K562 (cell line): ENCODE measurements around the gene ATP6V1G2. TPM values are rescaled to one million over a fixed set of nuclear protein-coding genes. Genes with fewer than 3 reads are reported as not detected.
A peak's percentile ranks its signal among the peaks of the same experiment; 100 is the strongest.

Source experiments
- ILF3 ChIP-seq: fragments of 450-650 bp; IDR thresholded peaks from 2 replicates; pipeline ENCODE4 v1.6.1; 2018; ENCODE audit warnings: antibody characterized with exemption, mild to moderate bottlenecking, moderate library complexity, borderline replicate concordance
- MYNN ChIP-seq, 2 experiments: sonication (generic); formaldehyde crosslinking in 1 of 2; IDR thresholded peaks; 2 replicates each; pipeline versions ENCODE4 v1.5.0 to v1.6.1; 2016 to 2020; ENCODE audit warnings: antibody characterized with exemption in 1 of 2, missing genetic modification reagents in 1 of 2
- NCOA4 ChIP-seq: fragments of 450-650 bp; IDR thresholded peaks from 2 replicates; pipeline ENCODE4 v1.6.1; 2018; ENCODE audit warnings: mild to moderate bottlenecking; ENCODE audit not compliant: partially characterized antibody
- POLR2H ChIP-seq: IDR thresholded peaks from 2 replicates; pipeline ENCODE4 v1.6.1; 2016; ENCODE audit warnings: missing genetic modification characterization, low read depth, mild to moderate bottlenecking, control low read depth, missing compliant biosample characterization, moderate library complexity
- SAFB ChIP-seq: fragments of 200-400 bp; formaldehyde crosslinking; IDR thresholded peaks from 2 replicates; pipeline ENCODE4 v1.6.1; 2017; ENCODE audit warnings: low read depth, low read length, borderline replicate concordance
- THRA ChIP-seq: fragments of 450-650 bp; IDR thresholded peaks from 2 replicates; pipeline ENCODE4 v1.6.1; 2017; ENCODE audit warnings: mild to moderate bottlenecking, moderate library complexity
- YY1 ChIP-seq, 3 experiments: IDR thresholded peaks; 2 replicates each; pipeline ENCODE4 v1.6.1; 2011; ENCODE audit warnings: low read length in 2 of 3, mild to moderate bottlenecking in 2 of 3, moderate library complexity in 2 of 3, borderline replicate concordance in 1 of 3, control low read depth in 1 of 3, low read depth in 1 of 3; ENCODE audit not compliant: insufficient read depth in 3 of 3, insufficient replicate concordance in 2 of 3, control insufficient read depth in 1 of 3, insufficient read length in 1 of 3; ENCODE audit errors: extremely low read depth in 1 of 3
- ZBTB11 ChIP-seq, 3 experiments: fragments of 200-800 bp in 1 of 3; fragments of 250-450 bp in 1 of 3; fragments of 450-650 bp in 1 of 3; sonication (Bioruptor Pico) in 1 of 3; sonication (Bioruptor generic) in 1 of 3; formaldehyde crosslinking in 1 of 3; IDR thresholded peaks; 2 replicates each; pipeline versions ENCODE4 v1.6.1 to v1.8.0; 2016 to 2022; ENCODE audit warnings: mild to moderate bottlenecking in 2 of 3, missing genetic modification characterization in 2 of 3, missing compliant biosample characterization in 1 of 3, moderate library complexity in 1 of 3
- ZC3H4 ChIP-seq: sonication (generic); formaldehyde crosslinking; IDR thresholded peaks from 2 replicates; pipeline ENCODE4 v1.9.0; 2021; ENCODE audit warnings: missing genetic modification reagents, borderline replicate concordance
- ZNF165 ChIP-seq: fragments of 250-450 bp; sonication (Bioruptor Pico); IDR thresholded peaks from 2 replicates; pipeline ENCODE4 v1.4.0; 2020; ENCODE audit warnings: borderline replicate concordance
- ZNF408 ChIP-seq: fragments of 250-450 bp; sonication (Bioruptor Pico); IDR thresholded peaks from 2 replicates; pipeline ENCODE4 v1.4.0; 2020; ENCODE audit warnings: low read depth, mild to moderate bottlenecking, moderate library complexity
- ZNF592 ChIP-seq: fragments of 450-650 bp; IDR thresholded peaks from 2 replicates; pipeline ENCODE4 v1.6.1; 2017; ENCODE audit warnings: antibody characterized with exemption, mild to moderate bottlenecking
- ZNF639 ChIP-seq, 2 experiments: fragments of 200-800 bp in 1 of 2; sonication (Bioruptor generic) in 1 of 2; sonication (generic) in 1 of 2; formaldehyde crosslinking in 1 of 2; IDR thresholded peaks in 1 of 2; conservative IDR thresholded peaks in 1 of 2; 2 replicates each; pipeline versions ENCODE4 v1.5.0 to v1.6.1; 2016 to 2020; ENCODE audit warnings: missing compliant biosample characterization in 1 of 2, missing genetic modification characterization in 1 of 2, missing genetic modification reagents in 1 of 2
- polyA plus RNA-seq, 8 experiments: library from polyadenylated mRNA; depleted of rRNA in 4 of 8; stranded (reverse) in 5 of 8; unstranded in 3 of 8; fragments of >200 nt; fragmentation: Nextera tagmentation in 2 of 8; fragmentation: Illumina TruSeq in 1 of 8; extraction: Ambion mirVana in 2 of 8; extraction: Trizol in 1 of 8; gene quantifications; 2 replicates each; pipeline versions ENCODE4 v1.2.1 to v1.2.3, GENCODE V29; 2011 to 2014; ENCODE audit warnings: inconsistent platforms in 1 of 8, missing spikeins in 1 of 8
- total RNA-seq, 7 experiments: library from RNA; depleted of rRNA in 6 of 7; stranded (reverse); fragments of >200 nt in 6 of 7; fragmentation: Illumina TruSeq in 2 of 7; extraction: Trizol in 2 of 7; gene quantifications; 2 replicates each; pipeline versions ENCODE4 v1.2.1 to v1.2.3, GENCODE V29; 2011 to 2021; ENCODE audit warnings: low replicate concordance in 1 of 7

ATP6V1G2 gene
- total and polyA plus RNA-seq, 9 of the 15 experiments (the other 6 are each of a cell fraction or from before 2014, with no cell fraction given) = 0.14 to 1.5 (median 0.33) TPM

- TF ChIP-seq SAFB (no peak), MYNN (IDR thresholded peaks at IDR 0.05) (peak; percentile 54; the same call in 1 of the 2 replicates), MYNN (CRISPR knock-in tag; IDR thresholded peaks at IDR 0.05) (no peak), ZNF639 (CRISPR knock-in tag; conservative IDR thresholded peaks at IDR 0.05 in 1 of 2, IDR thresholded peaks at IDR 0.05 in 1 of 2) (no peak), ZC3H4 (CRISPR knock-in tag) (no peak), NCOA4 (no peak), THRA (no peak), YY1 (IDR thresholded peaks at IDR 0.05; ENCODE audit: borderline replicate concordance in 1 of 3, control insufficient read depth in 1 of 3, extremely low read depth in 1 of 3, insufficient read depth in 3 of 3, insufficient read length in 1 of 3, insufficient replicate concordance in 2 of 3, low read depth in 1 of 3, low read length in 2 of 3) (no peak), ZNF165 (CRISPR knock-in tag) (no peak), ZNF408 (CRISPR knock-in tag) (no peak), ZBTB11 (CRISPR knock-in tag; IDR thresholded peaks at IDR 0.05) (no peak), ZNF592 (no peak), ILF3 (peak; percentile 67; the same call in 1 of the 2 replicates), POLR2H (tag) (no peak)
These were observed 16.9 kb downstream of the ATP6V1G2 start (continued) for GRCh38 chr6:31529329-31530150.
